K562 (cell line): ENCODE results near the gene TBL2. TPM values are rescaled to one million over a fixed set of nuclear protein-coding genes. Genes with fewer than 3 reads are reported as not detected.
A peak's percentile ranks its signal among the peaks of the same experiment; 100 is the strongest.

Experiments
- CHD2 ChIP-seq: IDR thresholded peaks from 2 replicates; pipeline ENCODE4 v1.6.1; 2011; ENCODE audit warnings: low read depth, low read length
- CTBP1 ChIP-seq: fragments of 450-650 bp; IDR thresholded peaks from 2 replicates; pipeline ENCODE4 v1.6.1; 2016; ENCODE audit warnings: borderline replicate concordance
- ILF3 ChIP-seq: fragments of 450-650 bp; IDR thresholded peaks from 2 replicates; pipeline ENCODE4 v1.6.1; 2018; ENCODE audit warnings: antibody characterized with exemption, mild to moderate bottlenecking, moderate library complexity, borderline replicate concordance
- MED1 ChIP-seq: sonication (generic); formaldehyde crosslinking; IDR thresholded peaks from 2 replicates; pipeline ENCODE4 v1.8.1; 2023; ENCODE audit warnings: missing genetic modification reagents, borderline replicate concordance
- PHF21A ChIP-seq: fragments of 450-650 bp; IDR thresholded peaks from 2 replicates; pipeline ENCODE4 v1.6.1; 2017; ENCODE audit warnings: low read depth, borderline replicate concordance
- SNAPC5 ChIP-seq: fragments of 250-450 bp; sonication (Bioruptor Pico); IDR thresholded peaks from 2 replicates; pipeline ENCODE4 v1.8.0; 2021; ENCODE audit warnings: moderate library complexity, mild to moderate bottlenecking, inconsistent platforms
- ZBTB12 ChIP-seq: fragments of 250-450 bp; sonication (Bioruptor Pico); IDR thresholded peaks from 2 replicates; pipeline ENCODE4 v1.4.0; 2020
- ZFP36 ChIP-seq: fragments of 150-350 bp; IDR thresholded peaks from 2 replicates; pipeline ENCODE4 v1.6.1; 2018; ENCODE audit warnings: low read length, low read depth; ENCODE audit not compliant: partially characterized antibody
- ZNF174 ChIP-seq: fragments of 250-450 bp; sonication (Bioruptor Pico); IDR thresholded peaks from 2 replicates; pipeline ENCODE4 v1.4.0; 2020; ENCODE audit warnings: mild to moderate bottlenecking
- ZNF395 ChIP-seq: fragments of 200-800 bp; sonication (Bioruptor generic); IDR thresholded peaks from 2 replicates; pipeline ENCODE4 v1.6.1; 2017; ENCODE audit warnings: missing genetic modification characterization, missing compliant biosample characterization
- ZNF717 ChIP-seq: fragments of 250-450 bp; sonication (Bioruptor Pico); IDR thresholded peaks from 2 replicates; pipeline ENCODE4 v1.5.0; 2021
- ZNF75A ChIP-seq: fragments of 450-650 bp; formaldehyde crosslinking; IDR thresholded peaks from 2 replicates; pipeline ENCODE4 v1.4.0; 2020; ENCODE audit warnings: mild to moderate bottlenecking
- polyA plus RNA-seq, 8 experiments: library from polyadenylated mRNA; depleted of rRNA in 4 of 8; stranded (reverse) in 5 of 8; unstranded in 3 of 8; fragments of >200 nt; fragmentation: Nextera tagmentation in 2 of 8; fragmentation: Illumina TruSeq in 1 of 8; extraction: Ambion mirVana in 2 of 8; extraction: Trizol in 1 of 8; gene quantifications; 2 replicates each; pipeline versions ENCODE4 v1.2.1 to v1.2.3, GENCODE V29; 2011 to 2014; ENCODE audit warnings: inconsistent platforms in 1 of 8, missing spikeins in 1 of 8
- total RNA-seq, 7 experiments: library from RNA; depleted of rRNA in 6 of 7; stranded (reverse); fragments of >200 nt in 6 of 7; fragmentation: Illumina TruSeq in 2 of 7; extraction: Trizol in 2 of 7; gene quantifications; 2 replicates each; pipeline versions ENCODE4 v1.2.1 to v1.2.3, GENCODE V29; 2011 to 2021; ENCODE audit warnings: low replicate concordance in 1 of 7
- TF ChIP-seq, protein P1 (sequence below), 3 experiments: IDR thresholded peaks in 2 of 3; conservative IDR thresholded peaks in 1 of 3; 2 replicates each; pipeline ENCODE4 v1.5.1; 2011 to 2012; ENCODE audit warnings: low read length in 3 of 3, mild to moderate bottlenecking in 3 of 3, control low read depth in 2 of 3, improper control_type of control experiment in 1 of 3, inconsistent platforms in 1 of 3, low read depth in 1 of 3, mixed read lengths in 1 of 3, moderate library complexity in 1 of 3; ENCODE audit not compliant: insufficient read depth in 2 of 3
- TF ChIP-seq, protein P2 (sequence below): fragments of 250-450 bp; sonication (Bioruptor Pico); IDR thresholded peaks from 2 replicates; pipeline ENCODE4 v1.9.0; 2021; ENCODE audit warnings: mild to moderate bottlenecking
- TF ChIP-seq, protein P3 (sequence below), 2 experiments: fragments of 150-350 bp in 1 of 2; IDR thresholded peaks; 2 replicates each; pipeline ENCODE4 v1.6.1; 2012 to 2016; ENCODE audit warnings: low read depth in 2 of 2, low read length in 2 of 2, mild to moderate bottlenecking in 1 of 2, moderate library complexity in 1 of 2
- TF ChIP-seq, protein P4 (sequence below): fragments of 250-450 bp; sonication (Bioruptor Pico); IDR thresholded peaks from 2 replicates; pipeline ENCODE4 v1.9.0; 2021; ENCODE audit warnings: mild to moderate bottlenecking, inconsistent platforms

Gene TBL2
- total and polyA plus RNA-seq, 9 of the 15 experiments (the other 6 are each of a cell fraction or from before 2014, with no cell fraction given): 2.5 to 123 (median 49.2) TPM

DNA sequence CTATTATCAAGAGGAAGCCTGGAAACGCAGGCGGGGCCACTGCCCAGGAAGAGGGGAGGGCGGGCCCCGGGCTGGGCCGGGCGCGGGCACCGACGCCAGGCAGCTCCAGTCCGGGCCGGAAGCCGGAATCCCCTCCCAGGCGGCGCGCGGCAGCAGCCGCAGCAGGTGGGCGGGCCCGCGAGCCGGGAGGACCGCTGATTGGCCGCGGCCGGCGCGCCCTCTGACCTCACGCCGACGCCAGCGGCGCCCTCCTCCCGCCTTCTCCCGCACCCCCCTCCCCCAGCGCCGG, 21.3 kb downstream of the TBL2 start (continued):
- TF ChIP-seq, protein P1, sequence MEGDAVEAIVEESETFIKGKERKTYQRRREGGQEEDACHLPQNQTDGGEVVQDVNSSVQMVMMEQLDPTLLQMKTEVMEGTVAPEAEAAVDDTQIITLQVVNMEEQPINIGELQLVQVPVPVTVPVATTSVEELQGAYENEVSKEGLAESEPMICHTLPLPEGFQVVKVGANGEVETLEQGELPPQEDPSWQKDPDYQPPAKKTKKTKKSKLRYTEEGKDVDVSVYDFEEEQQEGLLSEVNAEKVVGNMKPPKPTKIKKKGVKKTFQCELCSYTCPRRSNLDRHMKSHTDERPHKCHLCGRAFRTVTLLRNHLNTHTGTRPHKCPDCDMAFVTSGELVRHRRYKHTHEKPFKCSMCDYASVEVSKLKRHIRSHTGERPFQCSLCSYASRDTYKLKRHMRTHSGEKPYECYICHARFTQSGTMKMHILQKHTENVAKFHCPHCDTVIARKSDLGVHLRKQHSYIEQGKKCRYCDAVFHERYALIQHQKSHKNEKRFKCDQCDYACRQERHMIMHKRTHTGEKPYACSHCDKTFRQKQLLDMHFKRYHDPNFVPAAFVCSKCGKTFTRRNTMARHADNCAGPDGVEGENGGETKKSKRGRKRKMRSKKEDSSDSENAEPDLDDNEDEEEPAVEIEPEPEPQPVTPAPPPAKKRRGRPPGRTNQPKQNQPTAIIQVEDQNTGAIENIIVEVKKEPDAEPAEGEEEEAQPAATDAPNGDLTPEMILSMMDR (IDR thresholded peaks at IDR 0.05 in 2 of 3, conservative IDR thresholded peaks at IDR 0.05 in 1 of 3; ENCODE audit: insufficient read depth in 2 of 3, low read depth in 1 of 3, low read length in 3 of 3): no peak
- peak; percentile 79 for TF ChIP-seq CTBP1
- TF ChIP-seq MED1 (CRISPR knock-in tag): no peak
- TF ChIP-seq PHF21A: no peak
- no peak for TF ChIP-seq ZNF717
- TF ChIP-seq, protein P2, sequence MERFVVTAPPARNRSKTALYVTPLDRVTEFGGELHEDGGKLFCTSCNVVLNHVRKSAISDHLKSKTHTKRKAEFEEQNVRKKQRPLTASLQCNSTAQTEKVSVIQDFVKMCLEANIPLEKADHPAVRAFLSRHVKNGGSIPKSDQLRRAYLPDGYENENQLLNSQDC (CRISPR knock-in tag): no peak
- 0 out of 2 replicates have a peak, but pooled peaks have one; percentile 90 for TF ChIP-seq ZNF395
- TF ChIP-seq SNAPC5 (CRISPR knock-in tag): no peak
- no peak for TF ChIP-seq ILF3
- peak; percentile 67 for TF ChIP-seq ZBTB12
- peak; percentile 4 for TF ChIP-seq ZFP36
- TF ChIP-seq, protein P3, sequence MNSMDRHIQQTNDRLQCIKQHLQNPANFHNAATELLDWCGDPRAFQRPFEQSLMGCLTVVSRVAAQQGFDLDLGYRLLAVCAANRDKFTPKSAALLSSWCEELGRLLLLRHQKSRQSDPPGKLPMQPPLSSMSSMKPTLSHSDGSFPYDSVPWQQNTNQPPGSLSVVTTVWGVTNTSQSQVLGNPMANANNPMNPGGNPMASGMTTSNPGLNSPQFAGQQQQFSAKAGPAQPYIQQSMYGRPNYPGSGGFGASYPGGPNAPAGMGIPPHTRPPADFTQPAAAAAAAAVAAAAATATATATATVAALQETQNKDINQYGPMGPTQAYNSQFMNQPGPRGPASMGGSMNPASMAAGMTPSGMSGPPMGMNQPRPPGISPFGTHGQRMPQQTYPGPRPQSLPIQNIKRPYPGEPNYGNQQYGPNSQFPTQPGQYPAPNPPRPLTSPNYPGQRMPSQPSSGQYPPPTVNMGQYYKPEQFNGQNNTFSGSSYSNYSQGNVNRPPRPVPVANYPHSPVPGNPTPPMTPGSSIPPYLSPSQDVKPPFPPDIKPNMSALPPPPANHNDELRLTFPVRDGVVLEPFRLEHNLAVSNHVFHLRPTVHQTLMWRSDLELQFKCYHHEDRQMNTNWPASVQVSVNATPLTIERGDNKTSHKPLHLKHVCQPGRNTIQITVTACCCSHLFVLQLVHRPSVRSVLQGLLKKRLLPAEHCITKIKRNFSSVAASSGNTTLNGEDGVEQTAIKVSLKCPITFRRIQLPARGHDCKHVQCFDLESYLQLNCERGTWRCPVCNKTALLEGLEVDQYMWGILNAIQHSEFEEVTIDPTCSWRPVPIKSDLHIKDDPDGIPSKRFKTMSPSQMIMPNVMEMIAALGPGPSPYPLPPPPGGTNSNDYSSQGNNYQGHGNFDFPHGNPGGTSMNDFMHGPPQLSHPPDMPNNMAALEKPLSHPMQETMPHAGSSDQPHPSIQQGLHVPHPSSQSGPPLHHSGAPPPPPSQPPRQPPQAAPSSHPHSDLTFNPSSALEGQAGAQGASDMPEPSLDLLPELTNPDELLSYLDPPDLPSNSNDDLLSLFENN (IDR thresholded peaks at IDR 0.05; ENCODE audit: low read depth in 2 of 2, low read length in 2 of 2): no peak
- 0 out of 2 replicates have a peak, but pooled peaks have one; percentile 44 for TF ChIP-seq CHD2
- TF ChIP-seq ZNF174 (CRISPR knock-in tag): no peak
- no peak for TF ChIP-seq ZNF75A (CRISPR knock-in tag)
- TF ChIP-seq, protein P4, sequence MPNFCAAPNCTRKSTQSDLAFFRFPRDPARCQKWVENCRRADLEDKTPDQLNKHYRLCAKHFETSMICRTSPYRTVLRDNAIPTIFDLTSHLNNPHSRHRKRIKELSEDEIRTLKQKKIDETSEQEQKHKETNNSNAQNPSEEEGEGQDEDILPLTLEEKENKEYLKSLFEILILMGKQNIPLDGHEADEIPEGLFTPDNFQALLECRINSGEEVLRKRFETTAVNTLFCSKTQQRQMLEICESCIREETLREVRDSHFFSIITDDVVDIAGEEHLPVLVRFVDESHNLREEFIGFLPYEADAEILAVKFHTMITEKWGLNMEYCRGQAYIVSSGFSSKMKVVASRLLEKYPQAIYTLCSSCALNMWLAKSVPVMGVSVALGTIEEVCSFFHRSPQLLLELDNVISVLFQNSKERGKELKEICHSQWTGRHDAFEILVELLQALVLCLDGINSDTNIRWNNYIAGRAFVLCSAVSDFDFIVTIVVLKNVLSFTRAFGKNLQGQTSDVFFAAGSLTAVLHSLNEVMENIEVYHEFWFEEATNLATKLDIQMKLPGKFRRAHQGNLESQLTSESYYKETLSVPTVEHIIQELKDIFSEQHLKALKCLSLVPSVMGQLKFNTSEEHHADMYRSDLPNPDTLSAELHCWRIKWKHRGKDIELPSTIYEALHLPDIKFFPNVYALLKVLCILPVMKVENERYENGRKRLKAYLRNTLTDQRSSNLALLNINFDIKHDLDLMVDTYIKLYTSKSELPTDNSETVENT (CRISPR knock-in tag): 0 out of 2 replicates have a peak, but pooled peaks have one; percentile 69
